Measurements from ENCODE around the gene KCTD15. TPM values are rescaled to one million over a fixed set of nuclear protein-coding genes. Genes with fewer than 3 reads are reported as not detected.

Gene KCTD15
- total and polyA plus RNA-seq, 4 donors: 13.8 to 42.7 (median 30.5) TPM

GRCh38 chr19:33773704-33774624 lies 22.7 kb upstream of the KCTD15 start:
- 44 to 45% methylated on average over 6 of the region's 6 CpGs for WGBS, 2 donors
- Histone ChIP-seq H3K9ac (ENCODE audit: insufficient read depth in 1 of 2, low read length in 2 of 2) (no peak overlapping the region), H3K4me3 (no peak overlapping the region), H3K36me3 (ENCODE audit: control insufficient read depth in 4 of 4, insufficient read depth in 4 of 4, low read length in 4 of 4) (no peaks in the 10 kb centered on the region), H3K27ac (ENCODE audit: low read depth in 1 of 2, low read length in 1 of 2) (no peak overlapping the region), H3K4me1 (ENCODE audit: control insufficient read depth in 5 of 5, insufficient read depth in 5 of 5, low read length in 5 of 5) (peaks cover 0 to 5% (median 0%) of the 10 kb centered on the region in 5 donors), H3K27me3 (ENCODE audit: control insufficient read depth in 3 of 3, insufficient read depth in 3 of 3, low read length in 2 of 3) (peaks cover 0 to 6% (median 4%) of the 10 kb centered on the region in 3 donors), H3K9me3 (ENCODE audit: control insufficient read depth in 4 of 4, insufficient read depth in 3 of 4, low read length in 3 of 4) (no peaks in the 10 kb centered on the region)
- TF ChIP-seq, protein P1, sequence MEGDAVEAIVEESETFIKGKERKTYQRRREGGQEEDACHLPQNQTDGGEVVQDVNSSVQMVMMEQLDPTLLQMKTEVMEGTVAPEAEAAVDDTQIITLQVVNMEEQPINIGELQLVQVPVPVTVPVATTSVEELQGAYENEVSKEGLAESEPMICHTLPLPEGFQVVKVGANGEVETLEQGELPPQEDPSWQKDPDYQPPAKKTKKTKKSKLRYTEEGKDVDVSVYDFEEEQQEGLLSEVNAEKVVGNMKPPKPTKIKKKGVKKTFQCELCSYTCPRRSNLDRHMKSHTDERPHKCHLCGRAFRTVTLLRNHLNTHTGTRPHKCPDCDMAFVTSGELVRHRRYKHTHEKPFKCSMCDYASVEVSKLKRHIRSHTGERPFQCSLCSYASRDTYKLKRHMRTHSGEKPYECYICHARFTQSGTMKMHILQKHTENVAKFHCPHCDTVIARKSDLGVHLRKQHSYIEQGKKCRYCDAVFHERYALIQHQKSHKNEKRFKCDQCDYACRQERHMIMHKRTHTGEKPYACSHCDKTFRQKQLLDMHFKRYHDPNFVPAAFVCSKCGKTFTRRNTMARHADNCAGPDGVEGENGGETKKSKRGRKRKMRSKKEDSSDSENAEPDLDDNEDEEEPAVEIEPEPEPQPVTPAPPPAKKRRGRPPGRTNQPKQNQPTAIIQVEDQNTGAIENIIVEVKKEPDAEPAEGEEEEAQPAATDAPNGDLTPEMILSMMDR (IDR thresholded peaks at IDR 0.05; ENCODE audit: control extremely low read depth, extremely low read depth): no peak
- DNase-seq: no peak
- ATAC-seq (ENCODE audit: insufficient read depth, low FRiP score): no peak

GRCh38 chr19:33774751-33775150 lies 21.9 kb upstream of the KCTD15 start:
- DNase-seq: no peak
- H3K27ac ChIP-seq (ENCODE audit: low read depth in 1 of 2, low read length in 1 of 2): no peak overlapping the region
- peaks cover 0 to 5% (median 0%) of the 10 kb centered on the region in 5 donors for H3K4me1 ChIP-seq (ENCODE audit: control insufficient read depth in 5 of 5, insufficient read depth in 5 of 5, low read length in 5 of 5)
- no peaks in the 10 kb centered on the region for H3K36me3 ChIP-seq (ENCODE audit: control insufficient read depth in 4 of 4, insufficient read depth in 4 of 4, low read length in 4 of 4)
- H3K4me3 ChIP-seq: no peak overlapping the region
- no peaks in the 10 kb centered on the region for H3K9me3 ChIP-seq (ENCODE audit: control insufficient read depth in 4 of 4, insufficient read depth in 3 of 4, low read length in 3 of 4)
- ATAC-seq (ENCODE audit: insufficient read depth, low FRiP score): no peak
- no peak overlapping the region for H3K9ac ChIP-seq (ENCODE audit: insufficient read depth in 1 of 2, low read length in 2 of 2)
- 67 to 80% methylated on average over 6 of the region's 6 CpGs for WGBS, 2 donors
- TF ChIP-seq, protein P1 (IDR thresholded peaks at IDR 0.05; ENCODE audit: control extremely low read depth, extremely low read depth): no peak
- peaks cover 0 to 13% (median 4%) of the 10 kb centered on the region in 3 donors for H3K27me3 ChIP-seq (ENCODE audit: control insufficient read depth in 3 of 3, insufficient read depth in 3 of 3, low read length in 2 of 3)

DNA sequence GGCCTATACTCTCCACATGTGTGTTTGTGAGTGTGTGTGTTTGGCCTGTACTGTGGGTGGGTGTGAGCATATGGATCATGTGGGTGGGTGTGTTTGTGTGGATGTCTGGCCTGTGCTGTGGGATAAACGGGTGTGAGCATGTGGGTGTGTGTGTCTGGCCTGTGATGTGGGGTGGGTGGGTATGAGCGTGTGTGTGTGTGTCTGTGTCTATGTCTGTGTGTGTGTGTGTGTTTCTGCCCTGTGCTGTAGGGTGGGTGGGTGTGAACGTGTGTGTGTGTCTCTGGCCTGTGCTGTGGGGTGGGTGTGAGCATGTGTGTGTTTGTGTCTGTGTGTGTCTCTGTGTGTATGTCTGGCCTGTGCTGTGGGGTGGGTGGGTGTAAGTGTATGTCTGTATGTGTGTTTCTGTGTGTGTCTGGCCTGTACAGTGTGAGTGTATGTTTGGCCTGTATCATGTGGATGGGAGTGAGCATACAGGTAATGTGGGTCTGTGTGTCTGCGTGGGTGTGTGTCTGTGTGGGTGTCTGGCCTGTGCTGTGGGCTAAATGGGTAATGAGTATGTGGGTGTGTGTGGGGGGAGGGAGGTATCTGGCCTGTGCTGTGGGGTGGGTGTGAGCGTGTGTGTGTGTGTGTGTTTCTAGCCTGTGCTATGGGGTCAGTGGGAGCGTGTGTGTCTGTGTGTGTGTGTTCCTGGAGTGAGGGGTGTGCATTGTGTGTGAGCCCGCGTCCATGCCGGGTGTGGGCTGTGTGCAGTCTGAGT lies 20.8 kb upstream of the KCTD15 start:
- WGBS, 2 donors: 83 to 87% methylated on average over 9 of the region's 9 CpGs
- TF ChIP-seq, protein P1 (IDR thresholded peaks at IDR 0.05; ENCODE audit: control extremely low read depth, extremely low read depth): no peak
- ATAC-seq (ENCODE audit: insufficient read depth, low FRiP score) (no peak), DNase-seq (no peak)
- Histone ChIP-seq H3K27me3 (ENCODE audit: control insufficient read depth in 3 of 3, insufficient read depth in 3 of 3, low read length in 2 of 3) (peaks cover 0 to 20% (median 9%) of the 10 kb centered on the region in 3 donors), H3K9ac (ENCODE audit: insufficient read depth in 1 of 2, low read length in 2 of 2) (no peak overlapping the region), H3K27ac (ENCODE audit: low read depth in 1 of 2, low read length in 1 of 2) (no peak overlapping the region), H3K9me3 (ENCODE audit: control insufficient read depth in 4 of 4, insufficient read depth in 3 of 4, low read length in 3 of 4) (no peaks in the 10 kb centered on the region), H3K4me3 (no peak overlapping the region), H3K36me3 (ENCODE audit: control insufficient read depth in 4 of 4, insufficient read depth in 4 of 4, low read length in 4 of 4) (no peaks in the 10 kb centered on the region), H3K4me1 (ENCODE audit: control insufficient read depth in 5 of 5, insufficient read depth in 5 of 5, low read length in 5 of 5) (peaks cover 0 to 5% (median 4%) of the 10 kb centered on the region in 5 donors)

All from lung (tissue), 12 donors.